HG02798 (cell line): Measurements from ENCODE around the gene STARD7.

ENCODE experiments used
- ATAC-seq: cut with Tn5 transposase; IDR thresholded peaks from one replicate; pipeline ENCODE4 v1.9.1; 2021; ENCODE audit warnings: mild to moderate bottlenecking; ENCODE audit not compliant: unreplicated experiment, poor library complexity

Gene STARD7

GRCh38 chr2:96201338-96201737, 7.3 kb downstream of the STARD7 start:
- ATAC-seq: no peak

- ATAC-seq: no peak
Measured at GRCh38 chr2:96198921-96199320, 9.7 kb downstream of the STARD7 start.

- ATAC-seq: no peak
Measured at GRCh38 chr2:96197546-96198255, 10.9 kb downstream of the STARD7 start.

GRCh38 chr2:96195410-96196066, 13.1 kb downstream of the STARD7 start:
- no peak for ATAC-seq

GRCh38 chr2:96191937-96192670, 16.5 kb downstream of the STARD7 start:
- no peak for ATAC-seq

- no peak for ATAC-seq
Measured at GRCh38 chr2:96188821-96189526, 19.7 kb downstream of the STARD7 start.

- no peak for ATAC-seq
Measured at GRCh38 chr2:96186562-96186961, 22.1 kb downstream of the STARD7 start.

- ATAC-seq: no peak
Measured at GRCh38 chr2:96185516-96185915, 23.1 kb downstream of the STARD7 start.

- no peak for ATAC-seq
Measured at GRCh38 chr2:96184989-96185388, 23.6 kb downstream of the STARD7 start.

- no peak for ATAC-seq
Measured at GRCh38 chr2:96184188-96184587, 24.4 kb downstream of the STARD7 start.

GRCh38 chr2:96181529-96181928, 27.1 kb downstream of the STARD7 start:
- peak; percentile 51 for ATAC-seq

- no peak for ATAC-seq
Measured at GRCh38 chr2:96180521-96180920, 28.1 kb downstream of the STARD7 start.

GRCh38 chr2:96180002-96180401, 28.6 kb downstream of the STARD7 start:
- no peak for ATAC-seq

GRCh38 chr2:96176661-96177060, 32.0 kb downstream of the STARD7 start:
- no peak for ATAC-seq

GRCh38 chr2:96175951-96176350, 32.7 kb downstream of the STARD7 start:
- ATAC-seq: no peak

- ATAC-seq: peak; percentile 79
Measured at GRCh38 chr2:96174251-96175144, 34.1 kb downstream of the STARD7 start.

GRCh38 chr2:96171831-96172230, 36.8 kb downstream of the STARD7 start:
- no peak for ATAC-seq

- ATAC-seq: no peak
Measured at GRCh38 chr2:96170626-96171025, 38.0 kb downstream of the STARD7 start.

- no peak for ATAC-seq
Measured at GRCh38 chr2:96169868-96170507, 38.6 kb downstream of the STARD7 start.
